ENCODE measurements around the gene SLC15A2. TPM values are rescaled to one million over a fixed set of nuclear protein-coding genes. Genes with fewer than 3 reads are reported as not detected.

SLC15A2 gene
- total and polyA plus RNA-seq, 9 of the 15 experiments (the other 6 are each of a cell fraction or from before 2014, with no cell fraction given): 0.05 to 0.53 (median 0.25) TPM; not detected in 1

GRCh38 chr3:121942116-121942786, 48.0 kb downstream of the SLC15A2 start:
- intact Hi-C loops (cut with micrococcal nuclease) (no loop called here), in situ Hi-C loops (cut with MboI) (no loop called here)
- no peak overlapping the region for H3K4me2 ChIP-seq (ENCODE audit: insufficient read depth, low read length)
- ChIA-PET POLR2A (no interaction called here), CTCF (ENCODE audit: low intra/inter-chr PET ratio) (no interaction called here)
- H3K4me1 ChIP-seq (replicated peaks in 1 of 2; ENCODE audit: control insufficient read depth in 2 of 2, insufficient read depth in 2 of 2, low read length in 2 of 2): no peaks in the 10 kb centered on the region
- H3K36me3 ChIP-seq (ENCODE audit: control insufficient read depth, insufficient read depth, low read length): no peaks in the 10 kb centered on the region
- no peak overlapping the region for H3K9ac ChIP-seq (ENCODE audit: insufficient read depth in 1 of 2, low read depth in 2 of 2, low read length in 2 of 2)
- no peak overlapping the region for H3K27ac ChIP-seq (ENCODE audit: extremely low read depth, low read depth, low read length)
- FAIRE-seq: no peak
- H2AFZ ChIP-seq (ENCODE audit: low read depth, low read length): no peak overlapping the region
- WGBS (ENCODE audit: insufficient coverage, low coverage, missing lambda C conversion rate): 6% methylated on average over 4 of the region's 4 CpGs
- ATAC-seq: no peak
- H3K27me3 ChIP-seq (ENCODE audit: control insufficient read depth in 2 of 2, insufficient read depth in 2 of 2, low read length in 2 of 2): no peaks in the 10 kb centered on the region
- no peaks in the 10 kb centered on the region for H4K20me1 ChIP-seq (replicated peaks; ENCODE audit: control insufficient read depth, insufficient read depth, low read length)
- H3K4me3 ChIP-seq: no peak overlapping the region
- no peaks in the 10 kb centered on the region for H3K9me3 ChIP-seq (replicated peaks; ENCODE audit: control insufficient read depth, insufficient read depth, low read depth, low read length)
- H3K79me2 ChIP-seq (ENCODE audit: control insufficient read depth, insufficient read depth, low read length): no peaks in the 10 kb centered on the region
- no peaks in the 10 kb centered on the region for H3K9me1 ChIP-seq (ENCODE audit: control insufficient read depth, insufficient read depth, low read length)
- BruUV-seq (replicated peaks): no TSS peak
- DNase-seq (ENCODE audit: extremely low read depth in 1 of 4, low spot score in 3 of 4): no peak
- no peak for TF ChIP-seq ZNF830 (CRISPR knock-in tag; IDR thresholded peaks at IDR 0.05)
- no peak for TF ChIP-seq ARID1B (IDR thresholded peaks at IDR 0.05)
- no peak for TF ChIP-seq PYGO2 (tag; IDR thresholded peaks at IDR 0.05)
- TF ChIP-seq SPI1 (IDR thresholded peaks at IDR 0.05; ENCODE audit: borderline replicate concordance, low read depth, low read length): no peak
- no peak for TF ChIP-seq NR3C1 (CRISPR knock-in tag; IDR thresholded peaks at IDR 0.05)
- TF ChIP-seq MED1 (CRISPR knock-in tag; IDR thresholded peaks at IDR 0.05; ENCODE audit: borderline replicate concordance): no peak
- TF ChIP-seq ZFP91 (CRISPR knock-in tag; IDR thresholded peaks at IDR 0.05): no peak
- TF ChIP-seq GTF2B (IDR thresholded peaks at IDR 0.05; ENCODE audit: extremely low read depth, insufficient read length): no peak
- TF ChIP-seq, protein P1, sequence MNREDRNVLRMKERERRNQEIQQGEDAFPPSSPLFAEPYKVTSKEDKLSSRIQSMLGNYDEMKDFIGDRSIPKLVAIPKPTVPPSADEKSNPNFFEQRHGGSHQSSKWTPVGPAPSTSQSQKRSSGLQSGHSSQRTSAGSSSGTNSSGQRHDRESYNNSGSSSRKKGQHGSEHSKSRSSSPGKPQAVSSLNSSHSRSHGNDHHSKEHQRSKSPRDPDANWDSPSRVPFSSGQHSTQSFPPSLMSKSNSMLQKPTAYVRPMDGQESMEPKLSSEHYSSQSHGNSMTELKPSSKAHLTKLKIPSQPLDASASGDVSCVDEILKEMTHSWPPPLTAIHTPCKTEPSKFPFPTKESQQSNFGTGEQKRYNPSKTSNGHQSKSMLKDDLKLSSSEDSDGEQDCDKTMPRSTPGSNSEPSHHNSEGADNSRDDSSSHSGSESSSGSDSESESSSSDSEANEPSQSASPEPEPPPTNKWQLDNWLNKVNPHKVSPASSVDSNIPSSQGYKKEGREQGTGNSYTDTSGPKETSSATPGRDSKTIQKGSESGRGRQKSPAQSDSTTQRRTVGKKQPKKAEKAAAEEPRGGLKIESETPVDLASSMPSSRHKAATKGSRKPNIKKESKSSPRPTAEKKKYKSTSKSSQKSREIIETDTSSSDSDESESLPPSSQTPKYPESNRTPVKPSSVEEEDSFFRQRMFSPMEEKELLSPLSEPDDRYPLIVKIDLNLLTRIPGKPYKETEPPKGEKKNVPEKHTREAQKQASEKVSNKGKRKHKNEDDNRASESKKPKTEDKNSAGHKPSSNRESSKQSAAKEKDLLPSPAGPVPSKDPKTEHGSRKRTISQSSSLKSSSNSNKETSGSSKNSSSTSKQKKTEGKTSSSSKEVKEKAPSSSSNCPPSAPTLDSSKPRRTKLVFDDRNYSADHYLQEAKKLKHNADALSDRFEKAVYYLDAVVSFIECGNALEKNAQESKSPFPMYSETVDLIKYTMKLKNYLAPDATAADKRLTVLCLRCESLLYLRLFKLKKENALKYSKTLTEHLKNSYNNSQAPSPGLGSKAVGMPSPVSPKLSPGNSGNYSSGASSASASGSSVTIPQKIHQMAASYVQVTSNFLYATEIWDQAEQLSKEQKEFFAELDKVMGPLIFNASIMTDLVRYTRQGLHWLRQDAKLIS (CRISPR knock-in tag; IDR thresholded peaks at IDR 0.05): no peak

Data from K562 (cell line).